Dermis lymphatic vessel endothelial cell (primary cell): Measurements from ENCODE around the gene CELF6. TPM values are rescaled to one million over a fixed set of nuclear protein-coding genes. Genes with fewer than 3 reads are reported as not detected.

Experiments used
- total RNA-seq: library from RNA; depleted of rRNA; stranded (reverse); fragments of >200 nt; gene quantifications from 2 replicates; pipeline ENCODE4 v1.2.1, GENCODE V29; 2014

Gene CELF6
- 0.11 and 0.17 TPM in 2 replicates for total RNA-seq

GRCh38 chr15:72319985-72320671 lies at the start of gene CELF6:
CELF6 (minus strand) TSS chr15:72320157; CDS start chr15:72319874, 283 bp downstream.

DNA sequence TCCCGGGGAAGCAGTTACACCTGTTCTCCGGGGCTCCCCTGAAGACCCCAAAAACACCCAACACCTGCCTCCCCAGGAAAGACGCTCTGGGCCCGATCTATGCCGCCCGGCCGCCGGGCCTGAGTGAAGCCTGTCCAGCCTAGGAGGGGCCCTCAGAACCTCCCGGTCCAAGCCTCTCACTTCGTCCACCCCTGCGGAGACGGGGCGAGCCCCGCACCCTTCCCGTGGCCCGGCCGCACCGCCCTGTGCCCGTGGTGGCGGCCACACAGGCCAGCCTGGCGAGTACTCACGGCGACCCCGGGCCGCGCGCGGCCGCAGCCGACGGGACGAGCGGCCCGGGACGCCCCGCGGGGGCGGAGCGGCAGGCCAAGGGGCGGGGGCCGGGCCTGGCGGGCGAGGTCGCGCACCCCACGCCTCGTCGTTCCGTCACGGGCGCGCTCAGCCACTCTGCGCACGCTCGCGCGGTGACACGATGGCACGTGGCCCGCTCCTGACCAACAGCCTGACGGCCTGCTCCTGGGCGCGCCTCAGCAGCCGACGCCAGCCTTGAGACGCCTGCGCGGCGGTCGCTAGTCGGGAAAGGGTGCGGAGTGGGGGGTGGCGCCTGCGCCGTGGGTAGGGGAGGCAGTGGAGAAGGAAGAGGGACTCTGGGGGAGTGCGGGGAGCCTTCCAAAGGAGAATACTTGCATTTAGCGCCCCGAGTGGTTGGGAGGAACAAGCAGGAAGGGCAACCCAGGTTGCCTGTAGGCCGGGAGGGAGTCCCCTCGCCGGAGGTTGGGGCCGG lies 47.6 kb downstream of the CELF6 start, which contains the start of gene PARP6:
Gene PARP6, minus strand, starts transcription at position 342 of the 784 bp plus-strand sequence. CDS start 5,077 bp downstream, outside the sequence.

Other genes starting within 250 kb of the CELF6 start
- 29.8 and 33.7 TPM in 2 replicates for gene MYO9A, start 202.0 kb downstream of the CELF6 start, total RNA-seq
- 1.2 and 1.6 TPM in 2 replicates for gene SENP8, start 201.8 kb downstream of the CELF6 start, total RNA-seq
- gene GRAMD2A, start 122.4 kb downstream of the CELF6 start, total RNA-seq, result under 0.01 and 0.17 TPM in 2 replicates
- 506 and 691 TPM in 2 replicates for gene PKM, start 89.0 kb downstream of the CELF6 start, total RNA-seq
- 10.9 and 13.2 TPM in 2 replicates for gene PARP6, start 47.6 kb downstream of the CELF6 start, total RNA-seq
- gene HEXA, start 55.9 kb upstream of the CELF6 start, total RNA-seq, result 98.3 and 116 TPM in 2 replicates
- not detected in 2 replicates for gene TMEM202, start 78.1 kb upstream of the CELF6 start, total RNA-seq
- 26.7 and 33.3 TPM in 2 replicates for gene ARIH1, start 154.2 kb upstream of the CELF6 start, total RNA-seq